Omental fat pad (tissue), 4 donors: ENCODE measurements around the gene METTL2B. TPM values are rescaled to one million over a fixed set of nuclear protein-coding genes. Genes with fewer than 3 reads are reported as not detected.
A peak's percentile ranks its signal among the peaks of the same experiment; 100 is the strongest.
"Not testable (repeated sequence)": the region's sequence is repeated elsewhere in the genome, so short reads cannot be mapped to it uniquely, and the experiment has no call there.

ENCODE experiments used
- ATAC-seq: fragments of 150-250 bp; one replicate; pipeline ENCODE4 v1.9.1; 2016; ENCODE audit warnings: mild to moderate bottlenecking, moderate library complexity; ENCODE audit not compliant: low FRiP score
- DNase-seq: peaks from one replicate; pipeline ENCODE4 v3.0.0-alpha.2; 2019; ENCODE audit warnings: low spot score
- total RNA-seq, 4 donors: library from RNA; depleted of rRNA; stranded (reverse); fragments of >200 nt; gene quantifications; one replicate each; pipeline ENCODE4 v1.1.0, GENCODE V29; 2016
- TF ChIP-seq, protein P1 (sequence below), 3 donors: fragments of 450-650 bp; IDR thresholded peaks; one replicate each; pipeline ENCODE4 v1.5.1; 2016 to 2017; ENCODE audit warnings: antibody characterized with exemption in 3 of 3, mild to moderate bottlenecking in 3 of 3, moderate library complexity in 2 of 3

Gene METTL2B
- total RNA-seq, 4 donors from 2014 or later = 19.9 to 32.2 (median 25.9) TPM

DNA sequence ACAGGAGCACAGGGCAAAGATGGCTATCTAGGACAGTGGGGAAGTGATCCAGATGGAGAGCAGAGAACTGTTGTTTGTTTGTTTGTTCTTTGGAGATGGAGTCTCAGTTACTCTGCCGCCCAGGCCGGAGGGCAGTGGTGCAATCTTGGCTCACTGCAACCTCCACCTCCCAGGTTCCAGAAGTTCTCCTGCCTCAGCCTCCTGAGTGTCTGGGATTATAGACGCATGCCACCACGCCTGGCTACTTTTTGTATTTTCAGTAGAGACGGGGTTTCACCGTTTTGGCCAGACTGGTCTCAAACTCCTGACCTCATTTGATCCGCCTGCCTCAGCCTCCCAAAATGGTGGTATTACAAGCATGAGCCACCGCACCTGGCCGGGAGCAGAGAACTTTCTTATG is 20.9 kb downstream of the METTL2B start:
- ATAC-seq (no peak), DNase-seq (no peak)
- TF ChIP-seq, protein P1, sequence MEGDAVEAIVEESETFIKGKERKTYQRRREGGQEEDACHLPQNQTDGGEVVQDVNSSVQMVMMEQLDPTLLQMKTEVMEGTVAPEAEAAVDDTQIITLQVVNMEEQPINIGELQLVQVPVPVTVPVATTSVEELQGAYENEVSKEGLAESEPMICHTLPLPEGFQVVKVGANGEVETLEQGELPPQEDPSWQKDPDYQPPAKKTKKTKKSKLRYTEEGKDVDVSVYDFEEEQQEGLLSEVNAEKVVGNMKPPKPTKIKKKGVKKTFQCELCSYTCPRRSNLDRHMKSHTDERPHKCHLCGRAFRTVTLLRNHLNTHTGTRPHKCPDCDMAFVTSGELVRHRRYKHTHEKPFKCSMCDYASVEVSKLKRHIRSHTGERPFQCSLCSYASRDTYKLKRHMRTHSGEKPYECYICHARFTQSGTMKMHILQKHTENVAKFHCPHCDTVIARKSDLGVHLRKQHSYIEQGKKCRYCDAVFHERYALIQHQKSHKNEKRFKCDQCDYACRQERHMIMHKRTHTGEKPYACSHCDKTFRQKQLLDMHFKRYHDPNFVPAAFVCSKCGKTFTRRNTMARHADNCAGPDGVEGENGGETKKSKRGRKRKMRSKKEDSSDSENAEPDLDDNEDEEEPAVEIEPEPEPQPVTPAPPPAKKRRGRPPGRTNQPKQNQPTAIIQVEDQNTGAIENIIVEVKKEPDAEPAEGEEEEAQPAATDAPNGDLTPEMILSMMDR (IDR thresholded peaks at IDR 0.05) = no peak

DNA sequence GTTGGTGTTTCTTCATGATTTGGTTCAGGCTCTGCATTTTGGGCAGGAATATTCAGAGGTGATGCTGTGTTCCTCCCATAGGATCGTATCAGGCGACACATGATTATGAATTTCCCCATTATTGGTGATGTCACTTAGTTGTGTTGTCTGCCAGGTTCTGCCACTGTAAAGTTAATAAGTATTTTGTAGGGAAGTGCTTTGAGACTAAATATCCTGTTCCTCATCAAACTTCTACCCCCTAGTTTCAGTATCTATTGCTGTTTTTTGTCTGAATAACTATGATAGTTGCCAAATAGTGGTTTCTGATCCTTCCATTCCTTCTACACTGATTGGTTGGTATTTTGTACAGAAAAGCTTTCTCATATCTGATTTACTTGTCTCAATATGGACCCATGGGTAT is 28.9 kb downstream of the METTL2B start:
- not testable (repeated sequence) for ATAC-seq, DNase-seq

DNA sequence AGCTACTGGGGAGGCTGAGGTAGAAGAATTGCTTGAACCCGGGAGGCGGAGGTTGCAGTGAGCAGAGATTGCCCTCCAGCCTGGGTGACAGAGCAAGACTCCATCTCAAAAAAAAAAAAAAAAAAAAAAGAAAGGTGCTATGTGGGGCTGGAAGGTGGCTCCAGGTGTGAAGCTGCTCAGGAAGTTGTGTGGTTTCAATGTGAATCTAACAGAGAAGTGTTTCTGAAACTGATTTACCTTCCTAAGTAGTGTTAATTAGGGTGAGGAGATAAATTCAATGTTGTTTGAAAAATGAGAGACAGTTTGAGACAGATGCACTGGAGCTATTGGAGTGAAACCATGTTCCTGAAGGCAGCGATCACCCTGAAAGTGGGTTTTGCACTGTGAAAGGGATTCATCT is 30.3 kb downstream of the METTL2B start:
- not testable (repeated sequence) for ATAC-seq, DNase-seq

DNA sequence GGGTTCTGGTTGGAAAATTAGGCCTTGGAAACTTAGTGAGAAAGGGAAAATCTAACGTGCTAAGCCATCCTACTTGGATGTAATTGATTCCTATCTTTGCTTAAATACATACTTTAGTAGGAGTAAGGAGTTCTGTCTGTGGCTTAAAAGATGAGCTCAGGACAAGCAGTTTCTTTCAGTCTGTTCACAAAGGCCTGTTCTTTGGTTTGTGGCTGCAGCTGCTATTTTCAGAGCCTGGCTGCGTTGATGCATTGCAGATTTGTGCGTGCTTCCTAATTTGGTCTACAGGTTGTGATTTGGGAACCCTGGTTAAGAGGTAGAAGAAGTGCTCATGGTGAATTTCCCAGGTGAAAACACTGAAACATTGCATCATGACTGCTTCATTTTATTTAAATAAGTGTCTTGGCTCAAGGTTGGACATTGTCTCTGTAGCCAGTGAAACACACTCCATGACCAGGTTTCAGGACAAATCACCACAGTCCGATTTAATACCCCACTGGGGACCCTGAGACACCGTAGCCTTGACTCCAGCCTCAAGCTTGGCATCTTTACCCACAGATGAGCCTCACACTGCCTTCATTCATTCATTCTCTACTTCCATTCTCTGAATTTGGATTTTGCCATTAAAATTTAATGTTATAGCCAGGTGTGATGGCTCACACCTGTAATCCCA is 30.9 kb downstream of the METTL2B start:
- DNase-seq, ATAC-seq: not testable (repeated sequence)

DNA sequence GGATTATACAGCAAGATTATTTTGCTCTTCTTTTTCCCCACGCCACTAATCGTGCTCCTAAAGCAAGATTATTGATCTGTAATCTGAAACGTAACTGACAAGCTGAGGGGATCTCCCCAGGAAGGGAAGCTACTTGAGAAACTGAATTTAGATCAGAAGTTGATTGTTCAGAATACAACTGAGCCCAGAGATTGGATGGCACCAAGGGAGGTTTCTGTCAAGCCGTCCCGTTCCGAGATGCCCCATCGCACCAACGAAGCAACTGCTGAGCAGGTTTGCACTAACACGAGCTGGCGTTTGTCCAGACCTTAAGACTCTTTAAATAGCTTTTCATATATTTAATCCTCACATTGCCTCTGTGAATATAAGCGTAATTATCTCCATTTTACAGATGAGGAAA is 35.1 kb downstream of the METTL2B start:
- ATAC-seq = not testable (repeated sequence)

DNA sequence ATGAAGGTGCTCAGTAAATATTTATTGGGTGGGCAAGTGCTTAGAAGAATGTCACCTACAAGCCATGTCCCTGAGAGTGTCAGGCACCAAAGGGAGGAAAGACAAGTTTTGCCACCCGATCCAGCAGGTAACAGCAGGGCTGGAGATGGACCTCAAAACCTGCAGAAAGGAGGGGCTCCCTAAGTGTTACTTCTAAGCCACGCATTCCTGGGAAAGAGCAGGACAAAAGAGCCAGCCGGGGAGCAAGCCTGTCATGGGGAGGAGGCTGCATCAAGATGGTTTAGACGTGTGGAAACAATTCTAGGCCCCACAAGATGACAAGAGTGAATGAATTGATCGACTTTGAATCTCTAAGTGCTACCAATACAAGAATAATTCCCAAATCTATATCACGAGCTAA is 38.7 kb downstream of the METTL2B start:
- not testable (repeated sequence) for ATAC-seq, DNase-seq

More for the DNA sequence above, 35.1 kb downstream of the METTL2B start:
- DNase-seq = not testable (repeated sequence)

DNA sequence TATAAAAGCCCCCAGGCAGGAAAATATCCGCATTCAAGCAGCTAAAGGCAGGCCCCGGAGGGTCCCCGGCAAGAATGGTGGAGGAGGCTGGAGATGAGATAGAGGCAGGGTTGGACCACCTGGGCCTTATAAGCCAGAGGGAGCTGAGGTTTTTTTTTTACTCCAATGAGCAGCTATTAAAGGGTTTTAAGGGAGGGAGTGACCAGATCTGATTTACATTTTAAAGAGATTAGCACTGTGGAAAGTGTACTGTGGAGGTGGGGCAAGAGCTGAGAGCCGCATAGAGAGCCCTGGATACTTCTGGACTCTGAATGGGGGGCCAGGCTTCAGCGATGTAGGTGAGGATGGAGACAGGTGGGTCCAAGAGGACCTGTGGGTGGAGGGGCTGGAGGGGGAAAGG is 40.5 kb downstream of the METTL2B start:
- not testable (repeated sequence) for DNase-seq, ATAC-seq

DNA sequence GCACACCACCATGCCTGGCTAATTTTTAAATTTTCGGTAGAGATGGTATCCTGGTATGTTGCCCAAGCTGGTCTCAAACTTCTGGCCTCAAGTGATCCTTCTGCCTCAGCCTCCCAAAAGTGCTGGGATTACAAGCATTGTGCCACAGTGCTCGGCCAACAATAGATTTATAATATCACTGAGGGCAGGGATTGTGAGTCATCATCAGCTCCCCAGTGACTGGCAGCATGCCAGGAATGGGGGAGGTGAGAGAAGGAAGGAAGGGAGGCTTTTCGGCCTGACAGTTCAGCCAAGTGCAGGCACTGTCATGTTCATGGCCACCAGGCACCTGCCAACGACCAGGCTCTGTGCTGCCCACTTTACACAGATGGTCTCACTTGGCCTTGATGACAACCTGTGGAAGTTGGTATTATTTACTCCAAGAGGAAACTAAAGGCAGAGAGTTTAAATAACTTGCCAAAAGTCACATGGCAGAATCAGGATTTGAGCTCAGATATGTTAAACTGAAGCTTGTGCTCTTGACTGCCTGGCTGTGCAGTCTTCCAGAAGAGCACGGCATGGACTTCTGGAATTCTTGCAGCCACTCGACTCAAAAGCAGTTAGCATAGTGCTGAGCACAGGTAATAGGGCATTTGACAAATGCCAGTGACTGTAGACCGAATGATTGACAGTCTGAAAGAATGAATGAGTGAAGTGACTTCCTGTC is 46.8 kb downstream of the METTL2B start:
- ATAC-seq = peak; percentile 82
- peak; percentile 87 for DNase-seq

DNA sequence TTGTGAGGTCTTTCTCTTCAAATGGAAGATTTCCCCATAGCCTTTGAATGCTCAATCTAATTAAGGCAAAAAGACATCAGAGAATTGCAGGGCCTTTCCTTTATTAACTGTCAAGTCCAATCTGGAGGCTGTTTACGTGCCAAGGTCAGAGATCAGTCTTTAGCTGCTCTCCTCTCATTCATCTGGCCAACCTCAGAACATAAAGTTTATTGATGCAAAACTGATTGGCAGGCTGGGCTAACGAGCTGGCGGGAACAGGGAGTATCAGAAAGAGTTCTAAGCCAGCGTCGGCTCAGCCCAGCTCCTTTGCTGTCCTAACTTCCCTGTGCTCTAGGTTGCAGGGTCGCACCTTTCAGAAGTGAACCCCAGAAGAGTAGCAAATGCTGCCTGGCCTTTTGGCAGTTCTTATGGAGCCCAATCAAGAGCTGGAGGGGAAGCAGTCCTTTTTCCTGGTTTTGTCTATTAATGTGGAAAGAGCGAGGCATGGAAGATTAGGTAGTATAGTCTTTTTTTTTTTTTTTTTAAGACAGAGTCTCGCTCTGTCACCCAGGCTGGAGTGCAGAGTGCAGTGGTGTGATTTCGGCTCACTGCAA is 47.5 kb downstream of the METTL2B start:
- ATAC-seq, DNase-seq: not testable (repeated sequence)

DNA sequence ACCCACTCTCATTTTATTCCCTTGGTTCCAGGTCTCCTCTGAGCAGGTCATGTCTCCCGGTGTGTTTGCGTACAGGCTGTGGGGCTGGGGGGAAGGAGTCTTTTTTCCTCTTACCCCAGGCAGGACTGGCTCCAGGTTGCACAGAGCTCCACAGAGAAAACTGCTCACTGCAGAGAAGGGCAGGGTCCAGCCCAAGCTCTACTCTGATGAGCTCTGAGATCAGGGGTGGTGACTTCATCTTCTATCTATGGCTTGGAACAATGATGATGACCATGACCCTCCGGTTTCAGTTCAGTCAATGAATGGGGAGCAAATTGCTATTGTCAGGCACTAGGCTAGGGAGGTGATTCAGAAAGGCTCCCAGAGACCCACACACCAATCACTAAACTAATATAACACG is 49.0 kb downstream of the METTL2B start:
- ATAC-seq, DNase-seq: not testable (repeated sequence)

DNA sequence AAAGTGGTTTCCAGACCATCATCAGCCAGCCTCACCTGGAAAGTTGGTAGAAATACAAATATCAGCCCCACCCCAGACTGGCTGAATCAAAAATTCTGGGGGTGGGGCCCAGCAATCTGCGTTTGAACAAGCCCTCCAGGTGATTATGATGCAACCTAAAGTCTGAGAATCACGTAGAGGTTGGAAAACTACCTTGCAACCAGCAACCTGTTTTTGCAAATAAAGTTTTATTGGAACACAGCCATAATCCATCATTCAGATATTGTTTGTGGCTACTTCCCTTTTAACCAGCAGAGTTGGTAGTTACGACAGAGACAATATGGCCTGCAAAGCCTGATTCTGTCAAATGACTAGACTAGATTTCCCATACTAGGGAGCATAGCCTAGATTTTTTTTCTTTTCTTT is 49.5 kb downstream of the METTL2B start:
- ATAC-seq, DNase-seq: not testable (repeated sequence)

DNA sequence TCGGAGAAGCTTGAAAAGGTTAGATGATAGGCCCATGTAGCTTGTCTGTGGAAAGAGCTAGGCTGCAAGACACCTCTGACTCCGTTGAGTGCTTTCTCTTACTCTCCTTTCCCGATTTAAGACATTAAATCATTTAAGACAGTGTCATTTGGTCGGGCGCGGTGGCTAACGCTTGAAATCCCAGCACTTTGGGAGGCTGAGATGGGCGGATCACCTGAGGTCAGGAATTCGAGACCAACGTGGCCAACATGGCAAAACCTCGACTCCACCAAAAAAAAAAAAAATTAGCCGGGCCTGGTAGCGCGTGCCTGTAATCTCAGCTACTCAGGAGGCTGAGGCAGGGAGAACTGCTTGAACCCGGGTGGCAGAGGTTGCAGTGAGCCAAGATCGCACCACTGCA is 52.6 kb downstream of the METTL2B start:
- not testable (repeated sequence) for DNase-seq

DNA sequence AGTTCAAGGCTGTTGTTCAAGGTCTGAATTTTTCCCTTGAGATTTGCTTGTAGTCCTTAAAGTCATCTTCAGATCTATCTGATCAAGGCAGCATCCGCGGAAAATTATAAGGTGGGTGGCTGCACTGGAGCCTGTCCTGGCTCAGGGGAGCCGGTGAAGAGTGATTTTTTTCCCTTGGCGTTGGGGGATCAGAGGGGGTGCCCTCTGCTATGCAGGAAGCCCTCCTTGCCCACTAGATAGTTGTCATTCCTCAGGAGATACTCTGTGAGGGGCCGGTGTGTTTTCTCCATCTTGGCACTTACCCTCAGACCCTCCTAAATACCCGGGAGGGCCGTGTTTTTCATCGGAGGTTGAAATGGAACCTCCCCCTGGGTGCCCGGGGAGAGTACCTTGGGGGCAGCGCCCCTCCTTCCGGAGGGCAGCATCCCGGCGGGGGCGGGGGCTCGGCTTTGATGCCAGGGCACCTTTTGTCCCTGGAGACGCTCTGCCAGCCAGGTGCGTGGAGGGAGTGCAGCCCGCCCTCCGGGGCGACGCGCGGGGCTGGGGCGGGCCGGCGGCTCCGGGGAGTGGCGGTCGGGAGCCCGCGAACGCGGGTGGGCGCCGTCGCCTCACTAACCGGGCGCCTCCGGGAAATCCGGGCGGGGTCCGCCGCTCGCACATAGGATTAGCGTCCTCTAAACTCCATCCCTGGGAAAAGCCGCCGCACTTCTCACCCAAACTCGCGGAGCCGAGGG is 53.7 kb downstream of the METTL2B start:
- DNase-seq = not testable (repeated sequence)
- peak; percentile 24 for ATAC-seq

More for the DNA sequence above, 52.6 kb downstream of the METTL2B start:
- not testable (repeated sequence) for ATAC-seq
